PC-3 (cell line): Measurements from ENCODE around the gene RNASEH2B. TPM values are rescaled to one million over a fixed set of nuclear protein-coding genes. Genes with fewer than 3 reads are reported as not detected.
A peak's percentile ranks its signal among the peaks of the same experiment; 100 is the strongest.

Experiments
- ATAC-seq: fragments of 200-7000 bp; cut with Tn5 transposase; 2 replicates; pipeline ENCODE4 v1.9.1; 2020; ENCODE audit warnings: mild to moderate bottlenecking, moderate library complexity
- BruUV-seq: library from RNA; stranded (reverse); fragments of 400-500 nt; replicated peaks from 2 replicates; lab custom pipeline; 2021; lab: Mats Ljungman, UMichigan
- CTCF ChIA-PET: fragments of 300-600 bp; sonication (Branson Sonifier 250); formaldehyde crosslinking; loops from one replicate; lab custom pipeline; 2022; ENCODE audit warnings: antibody characterized with exemption; lab: Charles Lee
- POLR2A ChIA-PET: fragments of 300-600 bp; sonication (Branson Sonifier 250); formaldehyde crosslinking; loops from one replicate; lab custom pipeline; 2022; ENCODE audit warnings: antibody characterized with exemption; ENCODE audit not compliant: unreplicated experiment; lab: Charles Lee
- DNase-seq: peaks from one replicate; pipeline ENCODE4 v3.0.0-alpha.2; 2015
- H2AFZ ChIP-seq: fragments of 300-600 bp; sonication (generic); 2 replicates; pipeline ENCODE4 v1.6.0; 2016; ENCODE audit warnings: antibody characterized with exemption, low read length
- H3F3A ChIP-seq: fragments of 300-600 bp; sonication (generic); one replicate; pipeline ENCODE4 v1.6.0; 2017; ENCODE audit warnings: antibody characterized with exemption, low read length, control low read depth, mild to moderate bottlenecking; ENCODE audit not compliant: unreplicated experiment
- H3K27ac ChIP-seq: fragments of 300-600 bp; sonication (generic); 2 replicates; pipeline ENCODE4 v1.5.1; 2016; ENCODE audit warnings: mild to moderate bottlenecking, low read length
- H3K27me3 ChIP-seq: fragments of 300-600 bp; sonication (generic); 2 replicates; pipeline ENCODE4 v1.6.1; 2016; ENCODE audit warnings: low read length, mixed read lengths
- H3K36me3 ChIP-seq: fragments of 300-600 bp; sonication (generic); 2 replicates; pipeline ENCODE4 v1.6.1; 2016; ENCODE audit warnings: low read depth, mixed run types, low read length, mixed read lengths
- H3K4me1 ChIP-seq: fragments of 300-600 bp; sonication (generic); 2 replicates; pipeline ENCODE4 v1.5.1; 2016; ENCODE audit warnings: low read length; ENCODE audit not compliant: insufficient read depth
- H3K4me2 ChIP-seq: fragments of 300-600 bp; sonication (generic); 2 replicates; pipeline ENCODE4 v1.6.0; 2016; ENCODE audit warnings: low read length
- H3K4me3 ChIP-seq: fragments of 300-600 bp; sonication (generic); 2 replicates; pipeline ENCODE4 v1.5.1; 2016; ENCODE audit warnings: mild to moderate bottlenecking, low read length, mixed read lengths
- H3K79me2 ChIP-seq: fragments of 300-600 bp; sonication (generic); 2 replicates; pipeline ENCODE4 v1.6.1; 2017; ENCODE audit warnings: low read length, mixed read lengths
- H3K9ac ChIP-seq: fragments of 300-600 bp; sonication (generic); 2 replicates; pipeline ENCODE4 v1.6.0; 2016; ENCODE audit warnings: mild to moderate bottlenecking, low read length
- H3K9me2 ChIP-seq: fragments of 300-600 bp; sonication (generic); replicated peaks from 2 replicates; pipeline ENCODE4 v1.6.1; 2016; ENCODE audit warnings: mixed run types, low read length, mixed read lengths
- H3K9me3 ChIP-seq: fragments of 300-600 bp; sonication (generic); 2 replicates; pipeline ENCODE4 v1.6.1; 2016; ENCODE audit warnings: low read length, mixed read lengths
- H4K20me1 ChIP-seq: fragments of 300-600 bp; sonication (generic); 2 replicates; pipeline ENCODE4 v1.6.1; 2016; ENCODE audit warnings: low read length, mixed read lengths
- CTCF ChIP-seq: fragments of 300-600 bp; sonication (generic); conservative IDR thresholded peaks from 2 replicates; pipeline ENCODE4 v1.5.1; 2017; ENCODE audit warnings: antibody characterized with exemption, low read depth, mild to moderate bottlenecking, low read length
- EZH2 ChIP-seq: fragments of 300-600 bp; sonication (generic); IDR thresholded peaks from one replicate; pipeline ENCODE4 v1.6.1; 2017; ENCODE audit warnings: antibody characterized with exemption, mild to moderate bottlenecking, low read length; ENCODE audit not compliant: unreplicated experiment
- EZH2phosphoT487 ChIP-seq: fragments of 300-600 bp; sonication (generic); IDR thresholded peaks from 2 replicates; pipeline ENCODE4 v1.6.1; 2018; ENCODE audit warnings: mild to moderate bottlenecking, antibody characterized with exemption, low read length, borderline replicate concordance
- intact Hi-C: fragments of 100-400 bp; cut with micrococcal nuclease; formaldehyde crosslinking; loops from 2 replicates; pipeline ENCODE4 v1.9.0; 2023
- total RNA-seq: library from RNA; depleted of rRNA; stranded (reverse); fragments of >200 nt; gene quantifications from 2 replicates; pipeline ENCODE4 v1.2.3, GENCODE V29; 2014

Gene RNASEH2B
- total RNA-seq, 1 experiment from 2014 or later, result 36.0 TPM

DNA sequence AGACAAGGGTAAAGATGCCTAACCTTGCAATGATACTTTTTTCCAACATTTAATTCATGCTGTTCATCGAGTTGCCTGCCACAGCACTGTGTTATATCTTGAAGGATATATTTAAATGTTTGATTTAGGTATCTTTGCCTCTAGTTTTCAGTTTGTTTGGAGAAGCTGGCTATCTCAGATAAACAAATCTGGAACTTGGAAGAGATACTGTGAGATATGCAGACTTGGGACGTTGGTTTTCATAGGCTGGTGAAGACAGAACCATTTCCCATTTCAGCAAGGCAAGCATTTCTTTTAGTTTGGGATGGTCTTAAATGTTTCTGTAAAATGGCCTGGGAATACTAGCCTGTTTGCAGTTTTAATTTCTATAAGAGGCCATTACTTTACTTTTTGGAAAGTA, 3.3 kb downstream of the RNASEH2B start:
- H3K27me3 ChIP-seq, result no peaks in the 10 kb centered on the region
- peaks cover 24% of the 10 kb centered on the region for H3K4me1 ChIP-seq
- POLR2A ChIA-PET, result no interaction called here
- CTCF ChIA-PET, result no interaction called here
- no peak overlapping the region for H2AFZ ChIP-seq
- intact Hi-C loops, result loop anchor here (1.0 to 5.0 kb wide), 6 partner anchors 106 to 1261 kb away; partner anchors contain the start of gene TRIM13
- H3K4me3 ChIP-seq, result no peak overlapping the region
- H3K9me2 ChIP-seq, result no peaks in the 10 kb centered on the region
- H3K27ac ChIP-seq, result no peak overlapping the region
- ATAC-seq, result no peak
- no peak for DNase-seq
- no peaks in the 10 kb centered on the region for H4K20me1 ChIP-seq
- no peak overlapping the region for H3K9ac ChIP-seq
- peaks cover 68% of the 10 kb centered on the region for H3K79me2 ChIP-seq
- no peak overlapping the region for H3K4me2 ChIP-seq
- TF ChIP-seq EZH2 (no peak), EZH2phosphoT487 (no peak), CTCF (no peak)
- H3K36me3 ChIP-seq, result no peaks in the 10 kb centered on the region
- no TSS peak for BruUV-seq
- no peaks in the 10 kb centered on the region for H3K9me3 ChIP-seq
- no peaks in the 10 kb centered on the region for H3F3A ChIP-seq

DNA sequence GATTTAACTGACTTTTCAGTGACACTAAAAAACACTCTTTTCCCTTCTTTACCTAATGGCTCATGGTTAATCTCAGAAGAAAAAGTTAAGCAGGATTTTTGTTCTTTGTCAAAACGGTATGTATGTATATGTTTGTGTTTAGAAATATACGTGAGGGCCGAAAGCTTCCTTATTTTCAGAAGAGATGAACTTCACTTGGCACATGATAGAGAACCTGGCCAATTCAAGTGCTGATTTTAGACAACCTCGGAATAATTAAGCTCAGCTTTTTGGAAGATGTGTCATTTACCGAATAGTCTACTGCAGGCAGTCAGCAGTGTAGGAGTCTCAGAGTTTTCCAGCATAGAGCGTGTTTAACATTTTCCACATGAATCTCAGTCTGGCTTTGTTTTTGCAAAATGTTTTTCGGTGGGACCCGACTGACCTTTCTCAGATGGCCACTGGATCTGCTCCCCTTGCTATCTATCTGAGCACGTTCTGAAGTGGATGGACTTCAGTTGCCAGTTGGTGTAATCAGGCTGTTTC, 4.6 kb downstream of the RNASEH2B start:
- Histone ChIP-seq H3K4me2 (no peak overlapping the region), H4K20me1 (no peaks in the 10 kb centered on the region), H3K9me2 (no peaks in the 10 kb centered on the region), H3K4me1 (peaks cover 22% of the 10 kb centered on the region), H3K79me2 (peaks cover 78% of the 10 kb centered on the region), H3K9me3 (no peaks in the 10 kb centered on the region), H3K9ac (no peak overlapping the region), H3K27me3 (no peaks in the 10 kb centered on the region), H3K4me3 (no peak overlapping the region), H3K36me3 (no peaks in the 10 kb centered on the region), H3F3A (no peaks in the 10 kb centered on the region), H2AFZ (no peak overlapping the region), H3K27ac (no peak overlapping the region)
- BruUV-seq, result no TSS peak
- intact Hi-C loops, result loop anchor here (5.0 kb wide), 4 partner anchors 107 to 1262 kb away; partner anchors contain the start of gene TRIM13
- CTCF ChIA-PET, result no interaction called here
- POLR2A ChIA-PET, result no interaction called here
- ATAC-seq (no peak), DNase-seq (no peak)
- TF ChIP-seq EZH2phosphoT487, result no peak
- TF ChIP-seq EZH2, result no peak
- no peak for TF ChIP-seq CTCF

- no peaks in the 10 kb centered on the region for H3K27me3 ChIP-seq
- ATAC-seq (peak; percentile 42), DNase-seq (peak; percentile 43)
- H3K4me3 ChIP-seq, result no peak overlapping the region
- H4K20me1 ChIP-seq, result no peaks in the 10 kb centered on the region
- peaks cover 80% of the 10 kb centered on the region for H3K79me2 ChIP-seq
- peaks cover 21% of the 10 kb centered on the region for H3K4me1 ChIP-seq
- CTCF ChIA-PET, result interaction anchor here (0.6 kb wide), 1 partner anchor 577 kb away, joined by 3 read pairs; no protein-coding TSS in a partner anchor
- H3K9me3 ChIP-seq, result no peaks in the 10 kb centered on the region
- H3K9me2 ChIP-seq, result no peaks in the 10 kb centered on the region
- no TSS peak for BruUV-seq
- no peak overlapping the region for H3K9ac ChIP-seq
- TF ChIP-seq EZH2, result no peak
- TF ChIP-seq EZH2phosphoT487, result no peak
- no peak for TF ChIP-seq CTCF
- no peaks in the 10 kb centered on the region for H3K36me3 ChIP-seq
- POLR2A ChIA-PET, result interaction anchor here (0.7 kb wide), 1 partner anchor 425 kb away, joined by 9 read pairs; no protein-coding TSS in a partner anchor
- no peak overlapping the region for H3K4me2 ChIP-seq
- no peak overlapping the region for H2AFZ ChIP-seq
- no peak overlapping the region for H3K27ac ChIP-seq
- intact Hi-C loops, result loop anchor here (5.0 kb wide), 4 partner anchors 108 to 1263 kb away; partner anchors contain the start of gene TRIM13
- no peaks in the 10 kb centered on the region for H3F3A ChIP-seq
These were observed 5.3 kb downstream of the RNASEH2B start for GRCh38 chr13:50914848-50915247.
